GM18861 (cell line): ENCODE measurements around the gene EID1.
"Not testable (repeated sequence)": the region's sequence is repeated elsewhere in the genome, so short reads cannot be mapped to it uniquely, and the experiment has no call there.

ENCODE experiments used
- ATAC-seq: cut with Tn5 transposase; IDR thresholded peaks from one replicate; pipeline ENCODE4 v1.9.1; 2021; ENCODE audit not compliant: unreplicated experiment

Gene EID1

GRCh38 chr15:48905847-48906246, 27.9 kb downstream of the EID1 start:
- no peak for ATAC-seq

GRCh38 chr15:48909313-48909712, 31.4 kb downstream of the EID1 start:
- ATAC-seq = not testable (repeated sequence)

GRCh38 chr15:48910554-48910953, 32.6 kb downstream of the EID1 start:
- ATAC-seq = not testable (repeated sequence)

GRCh38 chr15:48913141-48913540, 35.2 kb downstream of the EID1 start:
- no peak for ATAC-seq

- no peak for ATAC-seq
These were observed 36.8 kb downstream of the EID1 start for GRCh38 chr15:48914717-48915116.

GRCh38 chr15:48915861-48916260, 37.9 kb downstream of the EID1 start:
- no peak for ATAC-seq

- no peak for ATAC-seq
These were observed 38.8 kb downstream of the EID1 start for GRCh38 chr15:48916721-48917120.

GRCh38 chr15:48922046-48922445, 44.1 kb downstream of the EID1 start:
- no peak for ATAC-seq

- no peak for ATAC-seq
These were observed 46.8 kb downstream of the EID1 start for GRCh38 chr15:48924528-48925393.

- ATAC-seq = no peak
These were observed 47.8 kb downstream of the EID1 start for GRCh38 chr15:48925714-48926223.

GRCh38 chr15:48928877-48929538, 51.1 kb downstream of the EID1 start:
- ATAC-seq = no peak

GRCh38 chr15:48929661-48930060, 51.7 kb downstream of the EID1 start:
- no peak for ATAC-seq
